Activated CD4-positive, alpha-beta T cell treated with anti-CD3 and anti-CD28 coated beads, Interleukin-2, Interleukin-6, amounts not matched to agents 100 ng/mL and 50 ng/mL, durations not matched to agents 16 hours and 8 hours (primary cell): Measurements from ENCODE around the gene FAM181A.
A peak's percentile ranks its signal among the peaks of the same experiment; 100 is the strongest.

Source experiments
- DNase-seq: peaks from one replicate; pipeline ENCODE4 v3.0.0-alpha.2; 2020

The FAM181A gene

GRCh38 chr14:93930296-93930988, 3.3 kb downstream of the FAM181A start:
- DNase-seq: no peak

- no peak for DNase-seq
Observed at GRCh38 chr14:93930989-93931307, 3.8 kb downstream of the FAM181A start.

- DNase-seq: no peak
Observed at GRCh38 chr14:93932642-93933041, 5.5 kb downstream of the FAM181A start.

- no peak for DNase-seq
Observed at GRCh38 chr14:93935213-93935612, 8.1 kb downstream of the FAM181A start.

- DNase-seq: peak; percentile 46
Observed at GRCh38 chr14:93936245-93936644, 9.1 kb downstream of the FAM181A start.

GRCh38 chr14:93936926-93937325, 9.8 kb downstream of the FAM181A start:
- no peak for DNase-seq

- DNase-seq: no peak
Observed at GRCh38 chr14:93937519-93937918, 10.4 kb downstream of the FAM181A start.

GRCh38 chr14:93938751-93939303, 11.7 kb downstream of the FAM181A start:
- DNase-seq: no peak

GRCh38 chr14:93939304-93940229, 12.4 kb downstream of the FAM181A start:
- DNase-seq: peak; percentile 95

- DNase-seq: no peak
Observed at GRCh38 chr14:93940437-93940836, 13.3 kb downstream of the FAM181A start.

- DNase-seq: no peak
Observed at GRCh38 chr14:93941293-93941910, 14.3 kb downstream of the FAM181A start.

GRCh38 chr14:93943052-93943451, 15.9 kb downstream of the FAM181A start:
- no peak for DNase-seq

- no peak for DNase-seq
Observed at GRCh38 chr14:93943930-93944329, 16.8 kb downstream of the FAM181A start.

- no peak for DNase-seq
Observed at GRCh38 chr14:93944348-93945069, 17.4 kb downstream of the FAM181A start.

GRCh38 chr14:93945070-93945399, 17.9 kb downstream of the FAM181A start:
- no peak for DNase-seq

- peak; percentile 41 for DNase-seq
Observed at GRCh38 chr14:93946104-93946503, 19.0 kb downstream of the FAM181A start.

GRCh38 chr14:93946541-93947090, 19.5 kb downstream of the FAM181A start:
- no peak for DNase-seq

- no peak for DNase-seq
Observed at GRCh38 chr14:93947282-93947681, 20.1 kb downstream of the FAM181A start.

- no peak for DNase-seq
Observed at GRCh38 chr14:93949511-93950075, 22.4 kb downstream of the FAM181A start.

- no peak for DNase-seq
Observed at GRCh38 chr14:93950948-93951634, 23.9 kb downstream of the FAM181A start.
